WERI-Rb-1 (cell line): ENCODE data around the gene AAK1.

ENCODE experiments used
- DNase-seq: peaks from one replicate; pipeline ENCODE4 v3.0.0-alpha.2; 2020
- H3K27ac ChIP-seq: fragments of 250-450 bp; sonication (Bioruptor Pico); 2 replicates; pipeline ENCODE4 v1.5.1; 2020; ENCODE audit warnings: mild to moderate bottlenecking, moderate library complexity
- H3K27me3 ChIP-seq: fragments of 250-450 bp; sonication (Bioruptor Pico); 2 replicates; pipeline ENCODE4 v1.5.1; 2021; ENCODE audit warnings: mild to moderate bottlenecking, low read depth, moderate library complexity; ENCODE audit not compliant: insufficient read depth, severe bottlenecking
- H3K36me3 ChIP-seq: fragments of 250-450 bp; sonication (Bioruptor Pico); 2 replicates; pipeline ENCODE4 v1.5.1; 2020; ENCODE audit warnings: mild to moderate bottlenecking, moderate library complexity
- H3K4me3 ChIP-seq: 2 replicates; pipeline ENCODE4 v1.5.1; 2011; ENCODE audit warnings: low read depth, mild to moderate bottlenecking, control low read depth, low read length
- H3K9me3 ChIP-seq: fragments of 250-450 bp; sonication (Bioruptor Pico); 2 replicates; pipeline ENCODE4 v1.5.1; 2021; ENCODE audit warnings: mild to moderate bottlenecking, moderate library complexity; ENCODE audit not compliant: severe bottlenecking
- CTCF ChIP-seq: IDR thresholded peaks from 2 replicates; pipeline ENCODE4 v1.5.1; 2011; ENCODE audit warnings: low read depth, mild to moderate bottlenecking, control low read depth, inconsistent platforms, low read length

The AAK1 gene

GRCh38 chr2:69509750-69510140 is 133.8 kb downstream of the AAK1 start:
- H3K36me3 ChIP-seq, result peaks cover 53% of the 10 kb centered on the region
- TF ChIP-seq CTCF, result no peak

GRCh38 chr2:69509011-69509749 is 134.4 kb downstream of the AAK1 start:
- no peaks in the 10 kb centered on the region for H3K27me3 ChIP-seq
- no peak for DNase-seq
- TF ChIP-seq CTCF, result no peak
- H3K4me3 ChIP-seq, result no peak overlapping the region
- no peak overlapping the region for H3K27ac ChIP-seq
- peaks cover 51% of the 10 kb centered on the region for H3K36me3 ChIP-seq
- no peaks in the 10 kb centered on the region for H3K9me3 ChIP-seq

More at GRCh38 chr2:69509750-69510140, 133.8 kb downstream of the AAK1 start:
- Histone ChIP-seq H3K9me3 (no peaks in the 10 kb centered on the region), H3K27ac (no peak overlapping the region), H3K4me3 (no peak overlapping the region), H3K27me3 (no peaks in the 10 kb centered on the region)
- no peak for DNase-seq

- TF ChIP-seq CTCF, result no peak
- H3K4me3 ChIP-seq, result no peak overlapping the region
- no peak for DNase-seq
- H3K9me3 ChIP-seq, result no peaks in the 10 kb centered on the region
- peaks cover 41% of the 10 kb centered on the region for H3K36me3 ChIP-seq
- H3K27ac ChIP-seq, result no peak overlapping the region
- H3K27me3 ChIP-seq, result no peaks in the 10 kb centered on the region
Measured at GRCh38 chr2:69505710-69506109, 137.8 kb downstream of the AAK1 start.

- Histone ChIP-seq H3K36me3 (peaks cover 10% of the 10 kb centered on the region), H3K4me3 (no peak overlapping the region), H3K27ac (no peak overlapping the region), H3K9me3 (no peaks in the 10 kb centered on the region), H3K27me3 (no peaks in the 10 kb centered on the region)
- no peak for DNase-seq
- TF ChIP-seq CTCF, result no peak
Measured at GRCh38 chr2:69501301-69501700, 142.2 kb downstream of the AAK1 start.

GRCh38 chr2:69499966-69500365 is 143.6 kb downstream of the AAK1 start:
- Histone ChIP-seq H3K9me3 (no peaks in the 10 kb centered on the region), H3K4me3 (no peak overlapping the region), H3K27me3 (no peaks in the 10 kb centered on the region), H3K36me3 (peaks cover 7% of the 10 kb centered on the region), H3K27ac (no peak overlapping the region)
- no peak for TF ChIP-seq CTCF
- DNase-seq, result no peak

- Histone ChIP-seq H3K27me3 (no peaks in the 10 kb centered on the region), H3K36me3 (peaks cover 5% of the 10 kb centered on the region; the same call in 1 of the 2 replicates), H3K27ac (no peak overlapping the region), H3K4me3 (no peak overlapping the region), H3K9me3 (no peaks in the 10 kb centered on the region)
- no peak for DNase-seq
- TF ChIP-seq CTCF, result no peak
Measured at GRCh38 chr2:69499242-69499641, 144.3 kb downstream of the AAK1 start.
